ENCODE measurements around the gene PHYHIPL.

The PHYHIPL gene

DNA sequence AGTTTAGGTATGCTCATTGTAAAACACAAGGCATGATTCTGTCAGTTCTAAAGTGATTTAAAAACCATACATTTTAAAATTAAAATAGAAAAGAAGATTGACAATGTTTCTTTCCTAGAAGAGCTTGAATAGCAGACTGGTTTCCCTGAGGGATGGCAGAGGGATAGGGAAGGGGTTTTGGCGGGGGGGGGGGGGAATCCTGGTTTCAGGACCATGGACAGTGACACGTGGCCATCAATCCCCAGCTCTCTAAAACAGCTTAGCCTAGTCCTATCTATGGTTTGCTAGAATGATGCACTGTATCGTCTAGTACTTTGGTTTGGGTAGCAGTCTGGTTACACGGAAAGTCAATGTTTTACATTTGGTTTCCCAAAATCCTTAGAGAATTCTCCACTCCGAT lies 88.7 kb downstream of the PHYHIPL start:
- no peak for DNase-seq

DNA sequence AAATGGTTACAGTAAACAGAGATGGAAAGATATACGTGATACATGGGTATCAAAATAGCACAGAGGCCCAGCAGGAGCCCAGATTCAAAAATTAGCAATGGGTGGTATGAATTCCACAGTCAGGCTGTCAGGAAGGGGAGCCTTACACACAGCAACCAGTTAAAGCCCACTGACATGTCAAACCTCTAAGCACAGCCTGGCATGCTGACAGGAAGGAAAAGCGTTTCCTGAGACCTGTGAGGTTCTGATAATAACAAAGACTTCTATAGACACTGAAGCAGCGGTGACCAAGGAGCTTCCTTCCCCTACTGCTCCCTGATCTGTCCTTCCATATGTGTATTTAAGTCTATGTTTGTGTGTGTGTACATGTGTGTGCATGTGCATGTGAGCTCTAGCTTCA lies 89.9 kb downstream of the PHYHIPL start:
- no peak for DNase-seq

DNA sequence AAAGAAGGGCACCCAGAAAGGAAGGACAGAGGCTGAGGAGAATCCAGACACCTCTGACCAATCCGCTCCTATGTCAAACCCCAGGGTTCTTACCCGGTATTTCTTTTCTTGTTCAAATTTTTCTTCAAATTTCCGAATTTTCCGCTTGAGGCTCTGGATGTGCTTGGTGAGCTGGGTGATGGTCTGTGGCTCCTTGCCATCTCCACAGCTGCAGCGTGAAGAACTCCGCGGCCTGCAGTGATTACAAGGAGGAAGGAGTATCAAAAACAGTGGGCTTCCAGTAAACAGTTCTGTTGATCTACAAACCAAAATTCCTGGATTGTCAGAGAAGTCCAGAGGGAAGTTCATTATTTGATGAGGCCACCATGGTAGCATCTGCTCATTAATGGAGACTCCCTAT lies 92.0 kb downstream of the PHYHIPL start:
- DNase-seq = no peak

DNA sequence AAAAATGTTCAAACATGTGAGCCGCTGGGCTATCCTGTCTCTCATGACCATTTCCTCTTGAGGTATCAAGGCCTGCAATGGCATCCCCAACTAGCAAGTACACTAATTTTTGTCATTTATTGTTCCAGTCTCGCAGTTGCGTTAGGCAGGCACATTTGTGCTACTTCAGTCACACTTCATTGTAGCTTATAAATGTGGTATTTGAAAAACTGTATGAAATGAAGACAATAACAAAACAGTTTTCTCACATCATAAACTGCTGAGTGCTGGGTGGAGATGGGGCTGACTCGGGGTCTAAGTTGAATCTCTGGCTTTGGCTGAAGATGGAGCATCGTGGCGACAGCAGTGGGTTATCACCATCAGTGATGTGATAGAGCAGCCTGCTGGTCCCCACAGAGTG lies 93.2 kb downstream of the PHYHIPL start:
- no peak for DNase-seq

DNA sequence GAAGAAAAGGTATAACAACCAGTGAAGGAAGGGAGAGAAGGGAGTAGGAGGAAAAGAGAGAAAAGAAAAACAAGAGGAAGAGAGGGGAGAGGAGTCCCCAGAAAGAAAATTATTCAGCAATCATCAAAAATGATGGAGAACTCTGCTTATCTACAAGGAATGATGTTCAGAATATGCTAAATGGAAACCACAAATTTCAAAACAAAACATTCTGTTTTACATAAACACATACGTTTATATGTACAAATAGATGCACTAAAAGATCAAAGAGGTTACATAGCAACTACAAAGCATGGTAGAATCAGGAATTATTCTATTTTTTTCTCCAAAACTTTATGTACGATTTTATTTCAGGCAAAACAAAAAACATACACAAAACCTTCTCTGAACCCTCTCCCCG lies 94.0 kb downstream of the PHYHIPL start:
- DNase-seq = no peak

DNA sequence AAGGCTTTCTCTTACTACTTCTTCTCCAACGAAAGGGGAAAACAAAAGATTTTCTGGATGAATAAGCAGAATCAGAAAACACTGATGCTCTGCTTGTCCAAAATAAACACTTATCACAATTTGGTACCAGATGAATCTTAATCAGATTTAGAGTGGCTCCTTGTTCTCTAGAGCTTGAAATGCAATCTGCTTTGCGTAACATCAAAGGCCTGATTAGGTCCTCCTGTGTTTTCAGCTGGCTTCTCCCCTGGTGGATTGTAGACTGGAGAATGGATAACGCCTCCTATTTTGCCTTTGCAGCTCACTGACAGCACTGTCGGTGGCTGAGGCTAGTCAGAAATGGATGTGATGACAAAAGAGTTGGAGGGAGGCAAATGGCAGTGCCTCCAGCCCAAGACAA lies 94.7 kb downstream of the PHYHIPL start:
- DNase-seq = no peak

DNA sequence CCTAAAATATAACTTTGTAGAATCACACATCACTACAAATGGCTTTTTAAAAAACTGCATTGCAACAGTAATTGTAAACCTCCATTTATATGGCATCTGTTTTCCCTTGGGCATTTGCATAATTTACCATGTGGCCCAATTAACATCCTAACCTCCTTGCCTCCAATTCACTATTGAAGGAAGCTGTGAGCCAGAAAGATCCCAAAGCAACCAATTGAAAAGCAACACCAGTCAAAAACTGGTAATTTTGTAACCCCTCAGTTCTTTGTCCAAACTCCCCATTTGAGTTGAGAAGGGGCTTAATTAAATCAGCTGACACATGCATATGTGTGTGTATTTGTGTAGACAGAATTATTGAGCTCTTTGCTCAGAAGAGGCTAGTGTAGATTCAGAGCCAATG lies 95.6 kb downstream of the PHYHIPL start:
- DNase-seq = no peak

DNA sequence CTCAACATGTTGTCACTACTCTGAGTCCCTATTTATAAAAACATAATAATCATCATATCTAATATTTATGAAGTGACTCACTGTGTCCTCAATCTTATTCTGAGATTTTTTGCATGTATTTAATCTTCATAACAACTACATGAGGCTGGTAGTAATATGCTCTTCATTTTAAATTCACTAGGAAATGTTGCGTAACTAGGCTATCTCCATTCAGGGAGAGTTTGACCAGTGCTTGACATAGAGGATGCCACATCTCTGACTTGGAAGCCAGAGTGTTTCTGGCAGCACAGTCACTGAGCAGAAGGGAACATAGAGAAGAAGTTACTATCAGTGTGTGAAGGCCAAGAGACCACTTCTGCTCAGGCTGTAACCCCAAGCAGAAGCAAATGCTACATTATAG lies 97.0 kb downstream of the PHYHIPL start:
- no peak for DNase-seq

DNA sequence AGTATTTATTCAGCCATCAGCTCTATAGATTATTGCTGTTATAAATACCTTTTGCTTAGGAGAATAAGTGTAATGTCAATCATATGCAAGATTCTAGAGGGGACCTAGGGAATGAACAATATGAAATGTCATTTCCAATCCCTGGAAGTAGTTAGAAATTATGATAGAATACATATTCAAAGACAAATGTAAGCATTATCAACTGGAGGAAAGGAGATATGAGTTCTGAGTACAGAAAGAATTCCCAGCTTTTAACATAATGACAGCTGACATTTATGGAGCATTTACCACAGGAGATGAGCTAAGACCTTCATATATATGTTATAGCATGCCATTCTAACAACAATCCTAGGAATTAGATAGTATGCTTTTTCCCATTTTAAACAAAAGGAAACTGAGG lies 99.7 kb downstream of the PHYHIPL start:
- no peak for DNase-seq

DNA sequence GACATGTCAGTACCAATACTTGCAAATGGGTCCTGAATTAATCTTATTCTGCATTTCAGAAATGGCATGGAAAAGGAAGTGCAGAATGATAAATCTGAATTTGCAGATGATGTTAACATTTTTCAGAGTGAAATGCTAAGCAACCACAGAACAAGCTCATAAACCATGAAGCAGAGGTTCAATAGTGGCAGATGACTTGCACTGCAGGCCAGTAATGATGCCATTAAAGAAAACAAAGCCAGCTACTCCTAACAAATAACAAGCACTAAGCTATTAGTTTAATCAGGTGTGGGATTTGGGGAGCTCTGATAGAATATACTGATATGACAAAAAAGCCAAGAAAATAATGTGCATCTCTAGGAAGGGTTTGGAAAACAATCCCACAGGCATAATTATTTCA lies 100.5 kb downstream of the PHYHIPL start:
- DNase-seq = no peak

DNA sequence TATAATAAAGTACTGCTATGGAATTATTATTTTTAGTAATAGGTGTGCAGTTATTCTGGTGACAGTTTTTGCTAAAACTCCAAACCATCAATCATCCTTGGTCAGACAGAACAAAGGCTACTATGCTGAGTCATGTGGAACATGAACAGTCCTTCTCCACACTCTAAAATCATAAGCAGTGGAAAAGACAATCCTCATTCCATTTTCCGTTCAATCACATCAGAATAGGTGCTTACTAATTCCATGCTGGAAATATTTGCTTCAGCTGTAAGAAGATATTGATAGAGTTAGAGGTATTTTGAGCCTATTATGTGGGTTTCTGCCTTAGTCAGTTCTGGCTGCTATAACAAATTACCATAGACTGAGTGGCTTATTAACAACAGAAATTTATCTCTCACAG lies 103.0 kb downstream of the PHYHIPL start:
- DNase-seq = no peak

DNA sequence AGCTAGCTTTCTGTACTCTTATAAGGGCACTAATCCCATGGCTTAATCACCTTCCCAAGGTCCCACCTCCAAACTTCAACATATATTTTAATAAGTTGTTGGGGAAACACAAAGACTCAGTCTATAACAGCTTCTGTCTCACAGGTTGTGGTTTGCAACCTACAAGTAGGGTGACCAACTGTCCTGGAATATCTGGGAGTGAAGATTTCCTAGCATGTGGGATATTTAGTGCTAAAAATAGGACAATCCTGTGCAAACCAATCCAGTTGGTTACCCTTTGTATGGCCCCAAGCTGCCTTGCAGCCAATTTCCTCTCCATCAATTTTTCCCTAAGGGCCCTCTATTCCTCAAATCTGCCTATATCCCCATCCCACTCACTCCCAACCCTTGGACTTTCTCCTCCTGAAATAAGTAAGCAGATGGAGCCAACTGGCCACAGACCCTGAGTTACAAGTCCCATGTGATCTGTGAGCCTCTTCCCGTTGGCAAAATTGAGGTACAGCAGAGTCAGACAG lies 103.6 kb downstream of the PHYHIPL start:
- DNase-seq = no peak

DNA sequence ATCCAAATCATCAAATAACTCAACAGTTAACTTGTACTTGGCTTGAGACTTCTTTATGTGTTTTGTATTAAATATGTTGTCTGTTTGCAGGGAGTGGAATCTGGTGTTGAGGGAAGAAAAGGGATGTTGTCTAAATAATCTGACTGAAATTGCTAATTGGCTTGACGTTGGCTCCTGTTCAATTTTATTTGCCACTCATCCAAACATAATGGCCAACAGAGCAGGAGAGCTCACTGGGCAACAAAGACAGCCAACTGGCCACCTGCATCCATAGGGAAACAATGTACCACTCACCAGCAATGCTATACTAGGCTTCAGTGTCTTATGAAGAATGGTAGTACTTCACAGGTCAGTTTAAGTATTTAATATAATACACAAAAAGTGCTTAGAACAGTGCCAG lies 105.4 kb downstream of the PHYHIPL start:
- no peak for DNase-seq

DNA sequence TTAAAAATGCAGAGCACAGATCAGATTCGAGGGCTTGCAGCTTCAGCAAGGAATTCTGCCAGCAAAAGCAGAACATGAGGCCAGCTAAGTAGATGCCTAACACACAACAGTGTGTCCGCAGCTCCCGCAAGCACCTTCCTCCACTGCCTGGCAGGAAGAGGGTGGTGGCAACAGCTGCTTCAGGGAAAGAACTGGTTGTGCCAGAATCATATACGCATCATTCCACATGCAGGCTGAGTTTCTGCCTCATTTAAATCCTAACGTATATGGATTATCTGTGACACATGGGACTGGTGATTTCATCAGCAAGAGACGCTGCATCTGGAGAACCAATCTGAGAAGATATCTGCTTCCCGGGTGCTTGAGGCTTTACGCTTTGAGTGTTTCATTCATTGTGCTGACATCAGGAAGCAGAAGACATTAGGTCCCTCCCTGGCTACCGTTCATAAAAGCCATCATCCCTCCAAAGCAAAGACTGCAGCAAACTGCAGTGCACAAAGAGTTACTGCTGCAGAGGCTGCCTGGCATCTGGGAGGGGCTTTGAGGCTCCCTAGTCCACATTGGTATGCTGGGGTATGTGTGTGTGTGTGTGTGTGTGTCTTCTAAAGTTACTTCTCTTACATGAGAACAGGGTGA lies 107.1 kb downstream of the PHYHIPL start:
- no peak for DNase-seq

DNA sequence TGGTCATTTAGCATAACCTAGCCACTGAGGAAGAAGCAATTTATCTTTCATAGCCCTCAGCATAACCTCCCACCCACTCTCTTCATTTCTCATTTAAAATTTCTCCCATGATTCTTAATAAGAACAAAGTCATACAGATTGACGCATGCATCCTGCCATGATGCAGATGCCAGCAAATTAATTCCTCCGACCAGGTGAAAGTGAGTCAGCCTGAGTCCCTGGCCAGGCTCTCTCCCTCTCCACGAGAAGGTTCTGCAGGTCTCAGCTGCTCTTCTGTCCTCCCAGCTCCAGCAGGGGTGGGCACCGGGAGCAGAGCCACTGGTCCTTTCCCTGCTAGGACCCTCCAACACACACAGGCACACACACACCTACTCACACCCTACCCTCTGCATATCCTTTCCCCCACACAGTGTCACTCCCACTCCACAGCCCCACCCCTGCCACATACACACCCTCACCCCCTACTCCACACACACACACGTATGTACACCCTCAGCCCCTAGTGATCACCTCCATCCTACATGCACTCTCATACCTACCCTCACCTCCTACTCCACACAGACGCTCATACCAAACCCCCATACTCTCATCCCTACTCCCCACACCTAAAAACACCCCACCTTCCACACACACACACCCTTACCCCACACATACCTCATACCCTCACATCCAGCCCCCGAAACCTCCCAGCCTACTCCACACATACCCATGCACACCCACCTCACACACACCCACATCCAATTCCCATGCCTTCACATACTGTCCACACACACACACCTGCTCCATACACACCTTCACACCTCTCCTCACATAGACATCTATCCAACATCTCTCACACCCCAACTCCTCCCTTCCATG lies 107.9 kb downstream of the PHYHIPL start:
- DNase-seq = no peak

DNA sequence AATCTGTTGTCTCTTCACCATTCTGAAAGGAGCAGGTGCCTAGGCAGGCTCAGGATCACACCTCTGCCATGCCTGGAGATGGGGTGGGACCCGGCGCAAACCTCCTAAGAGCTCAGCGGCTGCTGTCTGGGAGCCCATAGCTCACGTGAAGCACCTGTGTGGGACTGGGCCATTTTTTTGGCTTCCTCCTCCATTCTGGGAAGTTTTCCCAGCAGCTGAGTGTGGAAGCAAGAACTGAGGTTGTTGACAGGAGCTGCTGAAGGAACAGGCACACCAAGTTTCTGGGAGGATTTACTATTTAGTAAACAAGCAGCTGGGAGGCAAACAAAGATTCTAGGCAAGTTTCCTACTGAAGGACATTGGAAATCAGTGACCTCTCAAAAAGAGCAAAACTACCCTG lies 108.6 kb downstream of the PHYHIPL start:
- no peak for DNase-seq

DNA sequence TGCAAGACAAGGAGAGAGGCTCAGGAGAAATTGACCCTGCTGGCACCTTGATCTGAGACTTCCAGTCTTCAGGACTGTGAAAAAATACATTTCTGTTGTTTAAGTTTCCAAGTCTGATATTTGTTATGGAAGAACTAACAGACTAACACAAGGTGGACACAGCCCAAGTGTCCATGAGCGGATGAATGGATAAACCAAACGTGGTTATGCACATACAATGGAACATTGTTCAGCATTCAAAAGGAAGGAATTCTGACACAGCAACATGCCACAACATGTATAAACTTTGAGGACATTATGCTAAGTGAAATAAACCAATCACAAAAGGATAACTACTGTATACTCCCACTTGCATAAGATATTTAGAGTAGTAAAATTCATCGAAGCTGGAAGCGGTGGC lies 109.4 kb downstream of the PHYHIPL start:
- no peak for DNase-seq

DNA sequence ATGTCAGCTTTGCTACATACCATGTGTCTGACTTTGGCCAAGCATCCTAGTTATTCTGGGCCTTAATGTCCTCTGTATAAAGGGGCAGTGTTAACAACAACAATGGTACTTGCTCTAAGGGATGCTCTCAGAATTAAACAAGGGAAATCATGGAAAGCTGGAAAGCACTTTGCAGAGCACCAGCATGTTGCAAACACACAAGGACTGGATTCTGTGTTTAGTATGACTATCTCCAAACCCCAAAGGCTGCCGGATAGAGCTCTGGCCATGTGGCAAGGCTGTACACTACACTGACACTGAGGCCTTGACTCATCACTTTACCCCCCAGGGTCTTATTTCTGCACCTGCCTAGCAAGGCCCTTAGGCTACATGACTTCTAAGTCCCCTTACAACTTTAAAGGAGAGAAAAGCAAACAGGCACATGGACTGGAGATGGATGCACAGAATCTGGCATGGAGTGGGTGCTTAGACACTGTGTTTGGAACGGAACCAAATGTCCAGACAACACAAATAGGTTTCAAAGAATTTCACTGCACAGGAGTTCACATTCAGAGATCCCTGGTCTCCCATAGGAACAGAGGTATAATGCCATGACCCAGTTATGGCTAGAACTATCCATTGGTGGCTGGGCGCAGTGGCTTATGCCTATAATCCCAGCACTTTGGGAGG lies 111.3 kb downstream of the PHYHIPL start:
- DNase-seq = no peak

DNA sequence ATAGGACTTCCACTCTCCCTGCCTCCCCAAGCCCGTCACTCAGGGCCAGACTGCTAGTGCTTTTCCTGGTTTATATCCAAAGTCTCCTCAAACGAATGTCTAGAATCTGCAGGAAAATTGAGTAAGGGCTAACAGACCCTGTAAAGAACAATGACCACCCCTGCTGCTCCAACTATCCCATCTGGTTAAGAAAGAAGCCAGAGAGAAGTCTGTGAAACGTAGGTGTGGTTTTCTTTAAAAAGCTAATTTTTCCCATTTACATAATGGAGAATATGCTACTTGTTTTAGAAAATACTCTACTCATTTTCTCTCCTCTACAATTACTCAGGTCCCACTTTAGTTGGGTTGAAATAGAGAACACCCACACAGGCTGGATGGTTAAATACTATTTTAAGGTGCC lies 113.4 kb downstream of the PHYHIPL start:
- DNase-seq = no peak

DNA sequence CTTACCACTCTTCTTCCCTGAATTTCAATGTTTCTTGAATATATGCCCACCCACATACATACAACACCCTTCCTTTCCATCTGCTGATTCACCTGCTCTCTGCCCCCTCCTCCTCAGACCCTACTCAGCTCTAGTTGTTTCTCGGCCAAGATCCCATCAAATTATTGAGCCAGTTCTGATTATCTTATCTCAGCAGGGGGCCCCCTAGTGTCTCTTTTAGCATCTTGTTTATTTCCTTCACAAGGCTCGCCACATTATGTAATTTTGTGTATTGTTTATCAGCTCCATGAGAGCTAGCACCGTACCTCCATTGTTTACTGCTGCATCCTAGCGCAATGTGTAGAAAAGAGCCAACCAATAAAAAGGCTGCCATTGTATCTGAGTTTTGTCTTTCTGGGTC lies 114.0 kb downstream of the PHYHIPL start:
- DNase-seq = no peak
